IMR-90 (cell line): Measurements from ENCODE around the gene SNRPD2. TPM values are rescaled to one million over a fixed set of nuclear protein-coding genes. Genes with fewer than 3 reads are reported as not detected.

ENCODE experiments used
- ATAC-seq: fragments of 200-7000 bp; cut with Tn5 transposase; 2 replicates; pipeline ENCODE4 v1.9.1; 2020; ENCODE audit warnings: low read depth, mild to moderate bottlenecking, moderate library complexity
- BruUV-seq: library from RNA; stranded (reverse); fragments of 400-500 nt; replicated peaks from 2 replicates; lab custom pipeline; 2021; lab: Mats Ljungman, UMichigan
- CTCF ChIA-PET: fragments of 300-600 bp; formaldehyde crosslinking; extraction: SDS; loops from one replicate; lab custom pipeline; 2021; ENCODE audit warnings: antibody characterized with exemption; lab: Yijun Ruan, JAX
- POLR2A ChIA-PET: fragments of 300-600 bp; sonication (Branson Sonifier 250); formaldehyde crosslinking; loops from one replicate; lab custom pipeline; 2022; ENCODE audit warnings: antibody characterized with exemption; ENCODE audit not compliant: unreplicated experiment; lab: Charles Lee
- DNase-seq: peaks from one replicate; pipeline ENCODE4 v3.0.0; 2013
- H2AFZ ChIP-seq: replicated peaks from 2 replicates; pipeline ENCODE3; 2013; ENCODE audit warnings: low read length, mild to moderate bottlenecking; ENCODE audit not compliant: poor library complexity
- H2AK5ac ChIP-seq: 2 replicates; pipeline ENCODE4 v1.6.1; 2013; ENCODE audit warnings: low read depth, low read length, inconsistent platforms
- H2AK9ac ChIP-seq: replicated peaks from 2 replicates; pipeline ENCODE3; 2013; ENCODE audit warnings: mild to moderate bottlenecking, low read depth, low read length, moderate library complexity; ENCODE audit not compliant: poor library complexity
- H2BK120ac ChIP-seq: 2 replicates; pipeline ENCODE4 v1.6.1; 2013; ENCODE audit warnings: low read depth, low read length, inconsistent platforms
- H2BK15ac ChIP-seq: 3 replicates; pipeline ENCODE4 v1.6.1; 2013; ENCODE audit warnings: low read depth, low read length, inconsistent platforms
- H2BK20ac ChIP-seq: 2 replicates; pipeline ENCODE4 v1.6.1; 2013; ENCODE audit warnings: low read depth, mild to moderate bottlenecking, inconsistent platforms, low read length, moderate library complexity
- H2BK5ac ChIP-seq: 2 replicates; pipeline ENCODE4 v1.6.1; 2013; ENCODE audit warnings: mild to moderate bottlenecking, low read depth, low read length, inconsistent platforms; ENCODE audit not compliant: poor library complexity, severe bottlenecking
- H3K14ac ChIP-seq: replicated peaks from 2 replicates; pipeline ENCODE4 v1.6.1; 2013; ENCODE audit warnings: low read depth, low read length, inconsistent platforms
- H3K18ac ChIP-seq: 2 replicates; pipeline ENCODE4 v1.6.1; 2013; ENCODE audit warnings: low read depth, low read length, control low read depth
- H3K23ac ChIP-seq: 2 replicates; pipeline ENCODE4 v1.6.1; 2013; ENCODE audit warnings: low read depth, low read length, inconsistent platforms
- H3K27ac ChIP-seq: 2 replicates; pipeline ENCODE4 v1.5.1; 2013; ENCODE audit warnings: mild to moderate bottlenecking, control low read depth, low read length; ENCODE audit not compliant: insufficient read depth
- H3K27me3 ChIP-seq: 2 replicates; pipeline ENCODE4 v1.6.1; 2013; ENCODE audit warnings: low read length; ENCODE audit not compliant: control insufficient read depth, insufficient read depth
- H3K36me3 ChIP-seq: 2 replicates; pipeline ENCODE4 v1.6.1; 2013; ENCODE audit warnings: low read length, mixed read lengths; ENCODE audit not compliant: control insufficient read depth, insufficient read depth
- H3K4ac ChIP-seq: 2 replicates; pipeline ENCODE4 v1.6.1; 2013; ENCODE audit warnings: low read depth, low read length, inconsistent platforms
- H3K4me1 ChIP-seq: 2 replicates; pipeline ENCODE4 v1.6.1; 2013; ENCODE audit warnings: low read length, mixed read lengths; ENCODE audit not compliant: control insufficient read depth, insufficient read depth
- H3K4me2 ChIP-seq: 2 replicates; pipeline ENCODE4 v1.6.1; 2013; ENCODE audit warnings: low read depth, mild to moderate bottlenecking, control low read depth, low read length, moderate library complexity
- H3K4me3 ChIP-seq: 2 replicates; pipeline ENCODE4 v1.5.1; 2013; ENCODE audit warnings: low read depth, mild to moderate bottlenecking, control low read depth, low read length, moderate library complexity; ENCODE audit not compliant: insufficient read depth
- H3K56ac ChIP-seq: 2 replicates; pipeline ENCODE4 v1.6.1; 2013; ENCODE audit warnings: low read length, inconsistent platforms; ENCODE audit not compliant: insufficient read depth; ENCODE audit errors: extremely low read depth
- H3K79me1 ChIP-seq, 2 experiments: 2 replicates each; pipeline ENCODE4 v1.6.1; 2013; ENCODE audit warnings: low read length in 2 of 2, inconsistent platforms in 1 of 2, low read depth in 1 of 2
- H3K9ac ChIP-seq: 2 replicates; pipeline ENCODE4 v1.6.1; 2013; ENCODE audit warnings: low read depth, low read length, control low read depth
- H3K9me1 ChIP-seq: 2 replicates; pipeline ENCODE4 v1.6.1; 2013; ENCODE audit warnings: low read length, inconsistent platforms; ENCODE audit not compliant: insufficient read depth
- H3K9me3 ChIP-seq: 2 replicates; pipeline ENCODE4 v1.6.1; 2013; ENCODE audit warnings: low read length; ENCODE audit not compliant: control insufficient read depth, insufficient read depth
- H4K20me1 ChIP-seq: 2 replicates; pipeline ENCODE4 v1.6.1; 2013; ENCODE audit warnings: low read length, inconsistent platforms; ENCODE audit not compliant: insufficient read depth
- H4K5ac ChIP-seq: 2 replicates; pipeline ENCODE4 v1.6.1; 2013; ENCODE audit warnings: mild to moderate bottlenecking, low read depth, low read length, control low read depth
- H4K8ac ChIP-seq, 2 experiments: 2 replicates each; pipeline ENCODE4 v1.6.1; 2013; ENCODE audit warnings: low read depth in 2 of 2, low read length in 2 of 2, control low read depth in 1 of 2, inconsistent platforms in 1 of 2
- H4K91ac ChIP-seq: 2 replicates; pipeline ENCODE4 v1.6.1; 2013; ENCODE audit warnings: low read depth, low read length, inconsistent platforms; ENCODE audit not compliant: insufficient read depth
- BHLHE40 ChIP-seq: fragments of 150-350 bp; IDR thresholded peaks from 2 replicates; pipeline ENCODE4 v1.6.1; 2016; ENCODE audit warnings: mild to moderate bottlenecking, low read depth, low read length
- CEBPB ChIP-seq: IDR thresholded peaks from 2 replicates; pipeline ENCODE4 v1.6.1; 2012; ENCODE audit warnings: low read depth, low read length, improper control_type of control experiment
- CHD1 ChIP-seq: IDR thresholded peaks from 2 replicates; pipeline ENCODE4 v1.6.1; 2012; ENCODE audit warnings: low read depth, low read length, improper control_type of control experiment
- CTCF ChIP-seq: conservative IDR thresholded peaks from 2 replicates; pipeline ENCODE4 v1.5.1; 2012; ENCODE audit warnings: mild to moderate bottlenecking, low read depth, low read length, improper control_type of control experiment
- ELK1 ChIP-seq: fragments of 150-350 bp; IDR thresholded peaks from 2 replicates; pipeline ENCODE4 v1.6.1; 2016; ENCODE audit warnings: low read depth, mild to moderate bottlenecking, low read length, moderate library complexity, borderline replicate concordance
- FOS ChIP-seq: fragments of 150-350 bp; IDR thresholded peaks from 2 replicates; pipeline ENCODE4 v1.6.1; 2016; ENCODE audit warnings: low read depth, low read length
- MAFK ChIP-seq: IDR thresholded peaks from 2 replicates; pipeline ENCODE4 v1.6.1; 2012; ENCODE audit warnings: low read depth, low read length, improper control_type of control experiment
- MAZ ChIP-seq: IDR thresholded peaks from 2 replicates; pipeline ENCODE4 v1.6.1; 2012; ENCODE audit warnings: low read depth, mild to moderate bottlenecking, low read length, improper control_type of control experiment, moderate library complexity, borderline replicate concordance
- MXI1 ChIP-seq: IDR thresholded peaks from 2 replicates; pipeline ENCODE4 v1.6.1; 2012; ENCODE audit warnings: low read depth, mild to moderate bottlenecking, low read length, moderate library complexity, borderline replicate concordance
- NFE2L2 ChIP-seq: fragments of 150-350 bp; IDR thresholded peaks from 2 replicates; pipeline ENCODE4 v1.6.1; 2016; ENCODE audit warnings: low read depth, mild to moderate bottlenecking, low read length
- POLR2A ChIP-seq: IDR thresholded peaks from 2 replicates; pipeline ENCODE4 v1.6.1; 2012; ENCODE audit warnings: mild to moderate bottlenecking, low read depth, low read length
- RAD21 ChIP-seq: IDR thresholded peaks from 2 replicates; pipeline ENCODE4 v1.6.1; 2012; ENCODE audit warnings: low read length, improper control_type of control experiment
- RCOR1 ChIP-seq: IDR thresholded peaks from 2 replicates; pipeline ENCODE4 v1.6.1; 2012; ENCODE audit warnings: mild to moderate bottlenecking, low read length, improper control_type of control experiment; ENCODE audit not compliant: insufficient replicate concordance
- RFX5 ChIP-seq: IDR thresholded peaks from 2 replicates; pipeline ENCODE4 v1.8.0; 2012; ENCODE audit warnings: low read depth, mild to moderate bottlenecking, low read length, moderate library complexity
- SMC3 ChIP-seq: fragments of 150-350 bp; IDR thresholded peaks from 2 replicates; pipeline ENCODE4 v1.6.1; 2016; ENCODE audit warnings: low read depth, mild to moderate bottlenecking, antibody characterized with exemption, low read length, moderate library complexity
- USF2 ChIP-seq: fragments of 150-350 bp; IDR thresholded peaks from 2 replicates; pipeline ENCODE4 v1.6.1; 2017; ENCODE audit warnings: mild to moderate bottlenecking, antibody characterized with exemption, low read length, low read depth
- WGBS, 2 experiments: methylation state at CpG; one replicate each; pipeline versions ENCODE4 v1.1.5 to v1.1.7; 2013; ENCODE audit warnings: missing lambda C conversion rate in 2 of 2; ENCODE audit not compliant: insufficient read length in 1 of 2; ENCODE audit errors: extremely low coverage in 2 of 2; 5-methylcytosine and 5-hydroxymethylcytosine counted together
- dilution Hi-C: fragments of 300-500 bp; cut with HindIII; formaldehyde crosslinking; loops from one replicate; pipeline ENCODE4 v1.14.3; 2018; ENCODE audit warnings: low sequenced_read_pairs; ENCODE audit not compliant: unreplicated experiment
- in situ Hi-C: fragments of 300-500 bp; cut with MboI; formaldehyde crosslinking; loops from 3 replicates; pipeline ENCODE4 v1.14.3; 2019; ENCODE audit warnings: low sequenced_read_pairs, inconsistent platforms, mixed read lengths
- intact Hi-C: fragments of 100-400 bp; cut with micrococcal nuclease; formaldehyde crosslinking; loops from 2 replicates; pipeline ENCODE4 v1.10.0; 2022
- polyA plus RNA-seq, 3 experiments: library from polyadenylated mRNA; depleted of rRNA; stranded (reverse); fragments of >200 nt; gene quantifications; 2 replicates each; pipeline ENCODE4 v1.2.3, GENCODE V29; 2012; ENCODE audit warnings: low replicate concordance in 1 of 3
- total RNA-seq: library from RNA; depleted of rRNA; stranded (reverse); fragments of >200 nt; gene quantifications from 2 replicates; pipeline ENCODE4 v1.2.3, GENCODE V29; 2012

The SNRPD2 gene
- total and polyA plus RNA-seq, 2 of the 4 experiments (the other 2 are of a cell fraction) = 587 to 877 TPM

- intact Hi-C loops = no loop called here
- no peak overlapping the region for H3K14ac ChIP-seq
- no peak for DNase-seq
- TF ChIP-seq MAFK (no peak), RFX5 (no peak), SMC3 (no peak), RCOR1 (no peak), FOS (no peak), MAZ (no peak), NFE2L2 (no peak), CTCF (no peak), BHLHE40 (no peak), POLR2A (no peak), CHD1 (no peak), USF2 (no peak), CEBPB (no peak), ELK1 (no peak), RAD21 (no peak), MXI1 (no peak)
- WGBS, 2 experiments = 100% methylated on average over 1 of the region's 7 CpGs; no CpG with 5 or more reads in 1 of the 2 experiments
- ChIA-PET CTCF (no interaction called here), POLR2A (no interaction called here)
- no peak for ATAC-seq
- dilution Hi-C loops = no loop called here
- H3K4ac ChIP-seq = no peak overlapping the region
- no peak overlapping the region for H2AK9ac ChIP-seq
- H2BK15ac ChIP-seq = no peak overlapping the region
- no peaks in the 10 kb centered on the region for H3K9me1 ChIP-seq
- H3K4me1 ChIP-seq = no peaks in the 10 kb centered on the region
- H4K5ac ChIP-seq = no peak overlapping the region
- H3K36me3 ChIP-seq = peaks cover 21% of the 10 kb centered on the region
- no peaks in the 10 kb centered on the region for H4K20me1 ChIP-seq
- H3K9me3 ChIP-seq = no peaks in the 10 kb centered on the region
- no peak overlapping the region for H4K91ac ChIP-seq
- no peak overlapping the region for H3K4me2 ChIP-seq
- H3K23ac ChIP-seq = no peak overlapping the region
- no peaks in the 10 kb centered on the region for H3K27me3 ChIP-seq
- no peak overlapping the region for H3K18ac ChIP-seq
- no TSS peak for BruUV-seq
- H2BK20ac ChIP-seq = no peak overlapping the region
- H3K27ac ChIP-seq = no peak overlapping the region
- no peak overlapping the region for H3K4me3 ChIP-seq
- no peak overlapping the region for H3K56ac ChIP-seq
- no peak overlapping the region for H4K8ac ChIP-seq
- no peaks in the 10 kb centered on the region; a peak in 1 of 4 replicates for H3K79me1 ChIP-seq
- no peak overlapping the region for H2BK5ac ChIP-seq
- H3K9ac ChIP-seq = no peak overlapping the region
- H2AK5ac ChIP-seq = no peak overlapping the region
- H2AFZ ChIP-seq = no peak overlapping the region
- in situ Hi-C loops = no loop called here
- no peak overlapping the region for H2BK120ac ChIP-seq
Measured at GRCh38 chr19:45701676-45702075, 9.9 kb upstream of the SNRPD2 start.
